Stimulated activated CD4-positive, alpha-beta T cell treated with anti-CD3 and anti-CD28 coated beads, Interleukin-2, amount 100 ng/mL, for 4 hours (primary cell): ENCODE measurements around the gene BLTP3B.

Source experiments
- DNase-seq: peaks from one replicate; pipeline ENCODE4 v3.0.0-alpha.2; 2020; ENCODE audit warnings: low read depth

Gene BLTP3B

GRCh38 chr12:100120355-100120754 lies 22.3 kb downstream of the BLTP3B start:
- no peak for DNase-seq

GRCh38 chr12:100115291-100115690 lies 27.4 kb downstream of the BLTP3B start:
- DNase-seq: no peak

- DNase-seq: no peak
Measured at GRCh38 chr12:100114574-100114973, 28.1 kb downstream of the BLTP3B start.

GRCh38 chr12:100110276-100110675 lies 32.4 kb downstream of the BLTP3B start:
- no peak for DNase-seq

GRCh38 chr12:100106861-100107260 lies 35.8 kb downstream of the BLTP3B start:
- no peak for DNase-seq

- DNase-seq: no peak
Measured at GRCh38 chr12:100105661-100106060, 37.0 kb downstream of the BLTP3B start.

- no peak for DNase-seq
Measured at GRCh38 chr12:100101000-100101399, 41.7 kb downstream of the BLTP3B start.
